Measurements from ENCODE around the gene ATOH7.

DNA sequence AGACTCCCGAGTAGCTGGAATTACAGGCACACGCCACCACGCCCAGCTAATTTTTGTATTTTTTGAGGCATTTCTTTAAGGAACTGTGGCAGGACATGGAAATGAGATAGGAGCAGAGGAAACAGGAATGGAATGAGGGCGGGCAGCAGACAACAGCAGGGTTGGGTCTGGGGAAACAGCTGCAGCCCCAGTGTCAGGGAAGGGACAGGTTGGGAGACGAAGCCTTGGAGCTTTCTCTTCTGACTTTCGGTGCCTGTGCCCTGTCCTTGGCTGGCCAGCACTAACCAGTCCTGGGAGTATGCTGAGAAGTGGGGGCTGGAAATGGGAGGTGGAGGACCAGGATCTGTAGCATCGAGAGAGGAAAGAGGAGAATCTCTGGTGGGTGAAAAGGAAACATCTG is 47.4 kb downstream of the ATOH7 start:
- TF ChIP-seq CTCF (conservative IDR thresholded peaks at IDR 0.05) (no peak), EZH2 (IDR thresholded peaks at IDR 0.05; ENCODE audit: low read depth) (no peak)

All from PC-9 (cell line).